ENCODE results near the gene CTTN. TPM values are rescaled to one million over a fixed set of nuclear protein-coding genes. Genes with fewer than 3 reads are reported as not detected.
A peak's percentile ranks its signal among the peaks of the same experiment; 100 is the strongest.
"Not testable (repeated sequence)": the region's sequence is repeated elsewhere in the genome, so short reads cannot be mapped to it uniquely, and the experiment has no call there.

Gene CTTN
- total RNA-seq, 1 donor from 2014 or later: 296 TPM

- H3K4me3 Mint-ChIP-seq (ENCODE audit: unreplicated experiment): no peak overlapping the region
- peaks cover 2% of the 10 kb centered on the region for H3K9me3 Mint-ChIP-seq (ENCODE audit: unreplicated experiment)
- TF ChIP-seq CTCF (IDR thresholded peaks at IDR 0.05; ENCODE audit: partially characterized antibody, unreplicated experiment): no peak
- H3K27me3 Mint-ChIP-seq (ENCODE audit: unreplicated experiment): no peaks in the 10 kb centered on the region
- no peak overlapping the region for H3K27ac Mint-ChIP-seq (ENCODE audit: unreplicated experiment)
- H3K4me1 Mint-ChIP-seq (ENCODE audit: low read depth, unreplicated experiment): peaks cover 7% of the 10 kb centered on the region
- H3K36me3 Mint-ChIP-seq (ENCODE audit: unreplicated experiment): peaks cover 4% of the 10 kb centered on the region
- DNase-seq: no peak
Measured at GRCh38 chr11:70383664-70384565, 14.4 kb upstream of the CTTN start.

GRCh38 chr11:70384566-70385152 is 13.7 kb upstream of the CTTN start:
- Mint-ChIP-seq H3K36me3 (ENCODE audit: unreplicated experiment) (peaks cover 4% of the 10 kb centered on the region), H3K27ac (ENCODE audit: unreplicated experiment) (no peak overlapping the region), H3K9me3 (ENCODE audit: unreplicated experiment) (peaks cover 2% of the 10 kb centered on the region), H3K27me3 (ENCODE audit: unreplicated experiment) (no peaks in the 10 kb centered on the region), H3K4me3 (ENCODE audit: unreplicated experiment) (no peak overlapping the region), H3K4me1 (ENCODE audit: low read depth, unreplicated experiment) (peaks cover 7% of the 10 kb centered on the region)
- no peak for DNase-seq
- TF ChIP-seq CTCF (IDR thresholded peaks at IDR 0.05; ENCODE audit: partially characterized antibody, unreplicated experiment): no peak

- H3K36me3 Mint-ChIP-seq (ENCODE audit: unreplicated experiment): peaks cover 4% of the 10 kb centered on the region
- peaks cover 3% of the 10 kb centered on the region for H3K27me3 Mint-ChIP-seq (ENCODE audit: unreplicated experiment)
- no peak for TF ChIP-seq CTCF (IDR thresholded peaks at IDR 0.05; ENCODE audit: partially characterized antibody, unreplicated experiment)
- H3K4me1 Mint-ChIP-seq (ENCODE audit: low read depth, unreplicated experiment): peaks cover 2% of the 10 kb centered on the region
- no peak for DNase-seq
- peaks cover 2% of the 10 kb centered on the region for H3K9me3 Mint-ChIP-seq (ENCODE audit: unreplicated experiment)
- peak overlapping the region; percentile 52 for H3K27ac Mint-ChIP-seq (ENCODE audit: unreplicated experiment)
- no peak overlapping the region for H3K4me3 Mint-ChIP-seq (ENCODE audit: unreplicated experiment)
Measured at GRCh38 chr11:70387564-70387963, 10.8 kb upstream of the CTTN start.

GRCh38 chr11:70389201-70389600 is 9.1 kb upstream of the CTTN start:
- no peak for TF ChIP-seq CTCF (IDR thresholded peaks at IDR 0.05; ENCODE audit: partially characterized antibody, unreplicated experiment)
- no peak overlapping the region for H3K27ac Mint-ChIP-seq (ENCODE audit: unreplicated experiment)
- no peak overlapping the region for H3K4me3 Mint-ChIP-seq (ENCODE audit: unreplicated experiment)
- no peak for DNase-seq
- no peaks in the 10 kb centered on the region for H3K4me1 Mint-ChIP-seq (ENCODE audit: low read depth, unreplicated experiment)
- H3K9me3 Mint-ChIP-seq (ENCODE audit: unreplicated experiment): peaks cover 1% of the 10 kb centered on the region
- H3K36me3 Mint-ChIP-seq (ENCODE audit: unreplicated experiment): peaks cover 4% of the 10 kb centered on the region
- H3K27me3 Mint-ChIP-seq (ENCODE audit: unreplicated experiment): peaks cover 3% of the 10 kb centered on the region

- not testable (repeated sequence) for DNase-seq; H3K4me3 Mint-ChIP-seq (ENCODE audit: unreplicated experiment); H3K4me1 Mint-ChIP-seq (ENCODE audit: low read depth, unreplicated experiment)
Measured at GRCh38 chr11:70390882-70391281, 7.4 kb upstream of the CTTN start.

More at GRCh38 chr11:70390882-70391281, 7.4 kb upstream of the CTTN start:
- H3K36me3 Mint-ChIP-seq (ENCODE audit: unreplicated experiment); H3K27ac Mint-ChIP-seq (ENCODE audit: unreplicated experiment); H3K9me3 Mint-ChIP-seq (ENCODE audit: unreplicated experiment); H3K27me3 Mint-ChIP-seq (ENCODE audit: unreplicated experiment): not testable (repeated sequence)

Measured in glutamatergic neuron (in vitro differentiated cells).